GM13976 (cell line): ENCODE data around the gene ARL2BP.

Source experiments
- DNase-seq: peaks from one replicate; pipeline ENCODE4 v3.0.0; 2012; ENCODE audit warnings: low spot score
- in situ Hi-C: fragments of 300-500 bp; cut with MboI; formaldehyde crosslinking; loops from one replicate; pipeline ENCODE4 v1.12.0; 2022; ENCODE audit warnings: low sequenced_read_pairs, mixed read lengths, inconsistent platforms; ENCODE audit not compliant: unreplicated experiment
- TF ChIP-seq, protein P1 (sequence below): IDR thresholded peaks from 2 replicates; pipeline ENCODE4 v1.5.1; 2012; ENCODE audit warnings: borderline replicate concordance, mild to moderate bottlenecking; ENCODE audit not compliant: insufficient read depth; ENCODE audit errors: extremely low read depth, missing control alignments, control extremely low read depth

Gene ARL2BP

DNA sequence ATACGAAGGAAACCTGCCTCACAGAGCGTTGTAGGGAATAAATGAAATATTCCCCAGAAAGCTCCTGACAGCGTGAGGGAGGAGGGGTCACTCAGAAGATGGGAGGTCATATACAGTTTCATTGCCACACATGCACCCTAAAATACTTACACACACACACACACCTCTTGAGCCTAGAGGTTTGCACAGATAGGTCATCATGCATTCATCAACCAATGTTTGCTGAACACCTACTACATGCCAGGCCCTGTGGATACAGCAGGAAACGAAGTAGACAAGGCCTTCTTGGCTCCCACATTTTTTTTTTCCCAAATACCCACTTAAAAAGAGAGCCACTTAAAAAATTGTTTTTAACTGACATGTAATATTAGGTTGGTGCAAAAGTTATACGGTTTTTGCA lies 40.3 kb downstream of the ARL2BP start:
- no peak for DNase-seq
- TF ChIP-seq, protein P1, sequence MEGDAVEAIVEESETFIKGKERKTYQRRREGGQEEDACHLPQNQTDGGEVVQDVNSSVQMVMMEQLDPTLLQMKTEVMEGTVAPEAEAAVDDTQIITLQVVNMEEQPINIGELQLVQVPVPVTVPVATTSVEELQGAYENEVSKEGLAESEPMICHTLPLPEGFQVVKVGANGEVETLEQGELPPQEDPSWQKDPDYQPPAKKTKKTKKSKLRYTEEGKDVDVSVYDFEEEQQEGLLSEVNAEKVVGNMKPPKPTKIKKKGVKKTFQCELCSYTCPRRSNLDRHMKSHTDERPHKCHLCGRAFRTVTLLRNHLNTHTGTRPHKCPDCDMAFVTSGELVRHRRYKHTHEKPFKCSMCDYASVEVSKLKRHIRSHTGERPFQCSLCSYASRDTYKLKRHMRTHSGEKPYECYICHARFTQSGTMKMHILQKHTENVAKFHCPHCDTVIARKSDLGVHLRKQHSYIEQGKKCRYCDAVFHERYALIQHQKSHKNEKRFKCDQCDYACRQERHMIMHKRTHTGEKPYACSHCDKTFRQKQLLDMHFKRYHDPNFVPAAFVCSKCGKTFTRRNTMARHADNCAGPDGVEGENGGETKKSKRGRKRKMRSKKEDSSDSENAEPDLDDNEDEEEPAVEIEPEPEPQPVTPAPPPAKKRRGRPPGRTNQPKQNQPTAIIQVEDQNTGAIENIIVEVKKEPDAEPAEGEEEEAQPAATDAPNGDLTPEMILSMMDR: no peak
- in situ Hi-C loops: no loop called here

DNA sequence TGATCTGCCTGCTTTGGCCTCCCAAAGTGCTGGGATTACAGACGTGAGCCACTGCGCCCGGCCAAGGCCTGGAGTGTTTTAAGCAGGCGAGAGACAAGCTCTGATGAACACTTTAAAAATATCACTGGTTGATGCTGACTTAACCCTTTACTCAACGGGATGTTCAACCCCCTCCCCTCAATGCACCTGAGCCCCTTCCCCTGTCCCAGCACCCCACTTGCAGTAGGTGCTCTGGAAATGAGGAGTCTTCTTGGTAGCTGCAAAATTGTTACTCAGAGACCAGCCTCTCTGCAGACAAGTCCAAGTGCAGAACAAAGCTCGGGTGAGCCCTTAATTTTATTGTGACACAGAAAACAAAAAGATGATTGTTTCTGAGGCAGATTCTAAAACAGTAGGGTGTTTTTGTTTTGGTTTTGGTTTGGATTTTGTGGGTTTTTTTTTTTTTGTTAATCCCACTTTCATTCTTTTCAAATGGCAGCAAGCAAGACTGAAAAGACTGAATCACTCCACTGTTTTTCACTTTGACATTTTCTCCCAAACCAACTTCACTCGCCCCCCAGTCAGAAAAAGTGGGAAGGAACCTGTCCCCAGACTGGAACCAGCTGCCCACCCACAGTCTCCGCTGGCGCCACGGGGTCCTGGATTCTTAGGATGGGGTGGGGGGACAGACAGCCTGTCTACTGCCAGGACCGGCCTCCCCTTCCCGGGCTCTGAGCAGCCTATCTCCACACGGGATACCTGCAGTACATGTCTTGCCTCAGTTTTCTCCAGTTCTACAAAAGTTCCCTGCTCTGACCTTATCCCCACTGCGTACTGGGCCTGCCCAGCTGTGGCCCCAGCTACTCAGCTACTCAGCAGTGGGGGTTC lies 44.6 kb downstream of the ARL2BP start:
- DNase-seq: no peak
- TF ChIP-seq, protein P1: no peak
- in situ Hi-C loops: loop anchor here (10.0 kb wide), 1 partner anchor 205 kb away; no protein-coding TSS in a partner anchor

DNA sequence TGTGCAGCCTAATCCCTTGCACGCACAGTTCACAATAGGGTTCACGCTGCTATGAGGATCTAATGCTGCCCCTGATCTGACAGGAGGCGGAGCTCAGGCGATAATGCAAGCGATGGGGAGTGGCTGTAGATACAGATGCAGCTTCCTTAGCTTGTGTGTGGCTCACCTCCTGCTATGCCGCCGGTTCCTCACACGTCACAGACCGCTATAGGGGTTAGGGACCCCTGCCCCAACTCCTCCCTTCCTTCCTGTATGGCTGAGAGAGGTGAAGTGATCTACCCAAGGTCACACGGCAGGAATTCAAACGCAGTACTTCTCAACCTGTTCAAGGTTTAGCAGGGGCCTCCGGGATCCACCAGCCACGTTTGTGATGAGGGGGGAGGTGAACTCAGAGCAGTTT lies 52.8 kb downstream of the ARL2BP start:
- TF ChIP-seq, protein P1: no peak
- no peak for DNase-seq
- in situ Hi-C loops: loop anchor here (10.0 kb wide), 1 partner anchor 213 kb away; no protein-coding TSS in a partner anchor

DNA sequence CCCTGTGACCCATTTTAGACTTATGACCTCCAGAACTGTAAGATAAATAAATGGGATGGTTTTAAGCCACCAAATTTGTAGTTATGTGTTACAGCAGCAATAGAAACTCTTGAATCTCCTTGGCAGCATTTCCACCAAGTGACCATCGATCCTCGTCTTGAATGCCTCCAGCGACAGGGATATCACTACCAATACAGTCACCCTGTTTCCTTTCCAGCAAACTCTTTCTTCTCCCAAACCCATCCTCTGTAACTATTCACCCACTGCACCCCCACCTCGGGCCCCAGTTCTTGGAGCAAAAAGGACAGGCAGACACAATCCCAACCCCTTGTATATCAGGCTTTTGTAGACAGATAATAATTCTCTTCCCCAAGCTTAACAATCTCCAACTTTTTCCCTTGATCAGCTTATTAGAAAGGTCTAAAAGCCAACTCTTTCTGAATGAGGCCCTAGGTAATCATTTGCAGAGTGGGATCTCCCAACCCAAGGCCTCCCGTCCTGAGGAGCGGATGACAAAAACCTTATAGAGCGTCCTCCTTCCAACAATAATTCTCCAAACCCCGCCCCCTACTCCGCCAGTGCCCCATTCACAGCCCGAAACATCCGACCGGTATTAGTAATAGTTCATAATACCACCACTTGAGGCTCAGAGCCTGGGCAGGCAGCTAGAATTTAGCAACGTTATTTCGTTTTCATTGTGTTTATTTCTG lies 54.1 kb downstream of the ARL2BP start:
- in situ Hi-C loops: loop anchor here (10.0 kb wide), 1 partner anchor 214 kb away; no protein-coding TSS in a partner anchor
- DNase-seq: no peak
- TF ChIP-seq, protein P1: no peak

DNA sequence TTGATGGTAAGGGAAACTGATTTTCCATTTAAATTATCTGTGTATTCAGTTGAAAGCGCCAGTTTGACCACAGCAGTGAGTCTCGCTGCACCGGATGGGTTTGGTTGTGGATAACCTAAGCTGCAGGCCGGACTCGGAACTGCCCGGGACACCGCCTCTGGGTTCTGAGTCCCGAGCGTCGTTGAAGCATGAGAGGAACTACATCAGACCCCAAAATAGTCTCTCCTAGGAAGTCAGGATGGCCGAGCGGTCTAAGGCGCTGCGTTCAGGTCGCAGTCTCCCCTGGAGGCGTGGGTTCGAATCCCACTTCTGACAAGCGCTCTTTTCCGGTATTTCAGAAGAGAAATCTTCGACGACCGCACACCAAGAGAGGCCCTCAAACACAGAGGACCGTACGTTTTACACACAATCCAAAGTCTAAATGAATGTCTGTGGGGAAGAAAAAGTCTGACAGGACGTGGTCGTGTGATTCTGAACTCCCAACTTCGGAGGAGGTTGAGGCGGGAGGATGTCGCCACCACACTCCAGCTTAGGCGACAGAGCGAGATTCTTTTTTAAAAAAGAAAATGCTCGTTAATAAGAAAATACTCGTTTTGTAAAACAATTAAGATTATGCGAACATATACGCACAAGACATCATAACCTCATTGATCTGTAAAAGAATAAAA lies 54.8 kb downstream of the ARL2BP start:
- DNase-seq: peak; percentile 77
- in situ Hi-C loops: loop anchor here (5.0 to 10.0 kb wide), 2 partner anchors 117 to 215 kb away; no protein-coding TSS in a partner anchor
- TF ChIP-seq, protein P1: no peak
